NCI-H1105 treated with DMSO at 0.1 percent for 48 hours (cell line): ENCODE results near the gene COQ8A.
"Not testable (repeated sequence)": the region's sequence is repeated elsewhere in the genome, so short reads cannot be mapped to it uniquely, and the experiment has no call there.

Experiments
- DNase-seq: peaks from one replicate; lab custom pipeline; 2025; lab: John Stamatoyannopoulos, UW

The COQ8A gene

DNA sequence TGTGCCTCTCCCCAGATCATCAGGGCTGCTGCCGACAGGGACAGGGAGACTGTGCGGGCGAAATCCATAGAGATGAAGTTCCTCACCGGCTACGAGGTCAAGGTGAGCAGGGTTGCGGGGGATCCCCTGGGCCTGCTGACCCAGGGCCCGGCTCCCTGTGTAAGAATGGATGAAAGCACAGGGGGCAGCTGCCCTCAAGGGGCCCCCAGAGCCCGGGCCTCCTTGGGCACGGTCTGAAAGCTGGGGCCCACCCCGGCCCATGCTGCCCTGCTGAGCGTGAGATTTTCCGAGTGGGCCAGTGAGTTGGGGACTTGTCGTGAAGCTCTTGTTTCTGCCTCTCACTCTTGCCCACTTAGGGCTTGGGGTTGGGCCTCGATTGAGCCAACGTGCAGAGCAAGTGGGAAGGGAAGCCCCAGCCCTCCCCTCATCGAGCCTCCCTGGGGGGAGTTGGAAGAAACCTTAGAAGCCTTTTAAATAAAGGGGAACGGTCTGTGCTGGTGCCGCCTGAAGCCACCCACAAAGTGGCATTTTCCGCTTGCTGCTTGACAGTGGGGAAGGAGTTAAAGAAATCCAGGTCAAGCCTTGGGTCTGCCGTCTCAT, 45.2 kb downstream of the COQ8A start:
- DNase-seq = no peak

DNA sequence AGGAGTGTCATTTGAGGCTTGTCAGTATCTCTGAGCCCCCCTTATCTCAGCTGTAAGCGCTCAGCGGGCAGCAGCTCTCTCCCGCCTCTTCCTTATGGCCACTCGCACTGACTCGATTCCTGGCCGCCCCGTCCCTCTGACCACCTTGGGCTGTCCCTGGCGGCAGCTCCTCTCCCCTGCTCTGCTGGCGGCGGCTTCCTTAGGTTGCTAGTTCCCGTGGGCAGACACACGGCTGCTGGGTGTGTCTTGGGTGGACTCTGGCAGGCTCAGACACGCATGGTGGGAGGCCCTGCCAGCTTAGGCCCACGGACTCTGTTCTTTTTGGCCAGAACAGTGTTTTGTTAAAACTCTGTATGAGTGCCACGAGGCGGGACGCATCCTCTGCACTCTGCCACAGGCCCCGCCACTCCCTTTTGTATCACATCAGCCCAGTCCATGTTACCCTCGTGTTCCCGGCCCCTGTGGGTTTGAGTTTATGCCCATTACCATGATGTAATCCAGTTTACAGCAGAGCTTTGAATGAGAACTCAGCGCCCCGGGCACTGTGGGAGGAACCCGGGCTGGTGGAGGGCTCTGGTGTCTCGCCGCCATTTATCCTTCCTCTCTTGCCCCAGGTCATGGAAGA, 45.9 kb downstream of the COQ8A start:
- DNase-seq = no peak

DNA sequence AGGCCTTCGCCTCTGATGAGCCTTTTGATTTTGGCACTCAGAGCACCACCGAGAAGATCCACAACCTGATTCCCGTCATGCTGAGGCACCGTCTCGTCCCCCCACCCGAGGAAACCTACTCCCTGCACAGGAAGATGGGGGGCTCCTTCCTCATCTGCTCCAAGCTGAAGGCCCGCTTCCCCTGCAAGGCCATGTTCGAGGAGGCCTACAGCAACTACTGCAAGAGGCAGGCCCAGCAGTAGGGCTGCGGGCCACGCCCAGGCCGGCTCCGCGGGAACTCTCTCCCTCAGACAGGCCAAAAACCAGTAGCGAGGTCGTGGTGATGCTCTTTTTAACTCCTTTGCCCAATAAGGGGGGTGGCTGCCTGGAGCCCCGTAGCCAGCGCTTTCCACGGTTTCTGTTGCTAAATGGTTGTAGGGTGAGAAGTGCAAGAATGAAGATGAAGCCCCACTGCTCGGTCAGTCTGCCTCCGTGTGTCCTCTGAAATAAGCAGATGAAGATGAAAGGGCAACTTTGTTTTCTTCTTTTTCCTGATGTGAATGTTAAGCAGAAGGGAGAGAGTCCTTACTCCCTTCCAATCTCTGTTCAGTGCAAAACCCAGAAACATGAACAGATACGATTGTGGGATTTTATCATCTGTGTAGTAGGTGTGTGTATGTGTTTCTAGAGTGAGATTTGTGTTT, 46.5 kb downstream of the COQ8A start:
- no peak for DNase-seq

DNA sequence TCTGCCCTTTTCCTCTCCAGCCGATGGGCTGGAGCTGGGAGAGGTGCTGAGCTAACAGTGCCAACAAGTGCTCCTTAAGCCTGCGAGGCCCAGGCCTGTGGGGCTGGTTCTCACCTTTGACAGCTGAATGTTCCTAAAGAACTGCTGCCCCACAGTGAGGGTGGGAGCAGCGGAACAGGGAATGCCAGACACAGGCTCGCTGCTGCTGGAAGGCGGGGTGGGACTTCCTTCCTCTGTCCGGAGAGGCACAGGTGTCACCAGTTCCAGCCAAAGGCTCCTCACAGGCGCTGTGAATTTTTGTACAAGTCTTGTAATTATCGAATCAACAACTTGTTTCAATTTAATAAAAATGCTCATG, 47.1 kb downstream of the COQ8A start:
- DNase-seq = no peak

DNA sequence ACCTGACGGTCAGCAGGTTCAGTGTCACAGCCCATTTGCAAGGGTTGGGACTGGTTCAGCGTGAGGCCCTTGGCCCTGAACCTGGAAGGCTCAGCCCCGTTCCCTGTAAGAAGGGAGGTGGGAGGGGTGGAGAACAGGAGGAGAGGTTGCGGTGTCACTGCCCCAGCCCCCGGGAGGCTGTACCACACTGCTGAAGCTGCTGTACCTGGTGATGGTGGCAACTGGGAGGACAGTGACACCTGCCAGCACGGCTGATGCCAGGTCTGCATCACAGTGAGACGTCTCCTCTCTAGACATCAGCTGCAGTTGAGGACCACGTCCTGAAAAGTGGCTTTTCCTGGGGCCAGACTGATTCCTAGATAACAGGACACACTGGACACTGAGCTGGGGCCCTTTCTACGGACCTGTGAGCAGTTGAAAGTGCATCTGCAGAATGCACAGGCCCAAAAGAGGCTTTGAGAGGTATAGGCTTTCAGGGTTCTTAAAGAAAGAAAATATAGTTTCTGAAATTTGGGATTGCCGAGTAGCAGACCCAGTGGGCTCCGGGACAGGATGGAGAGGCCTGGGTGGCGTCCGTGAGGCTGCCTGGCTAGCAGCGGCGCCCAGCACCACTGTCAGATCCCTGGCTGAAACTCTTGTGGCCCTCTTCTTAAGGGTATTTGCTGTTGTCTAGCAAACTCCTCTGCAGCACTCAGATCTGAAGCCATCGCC, 47.7 kb downstream of the COQ8A start:
- no peak for DNase-seq

DNA sequence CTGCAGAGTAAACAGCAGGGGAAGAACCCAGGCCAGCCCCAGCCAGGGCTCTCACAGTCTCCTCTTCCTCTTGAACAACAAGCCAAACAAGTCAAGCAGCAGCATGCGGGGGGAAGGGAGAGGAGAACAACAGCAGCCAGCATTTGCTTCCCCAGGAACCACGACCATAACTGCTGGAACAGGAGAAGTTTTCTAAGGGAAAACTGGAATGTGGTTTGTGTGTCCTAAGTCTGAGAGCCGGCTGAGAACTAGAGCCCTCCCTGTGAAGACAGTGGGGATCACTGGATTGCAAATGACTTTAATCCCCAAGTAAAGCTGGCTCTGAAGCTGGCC, 48.2 kb downstream of the COQ8A start:
- no peak for DNase-seq

DNA sequence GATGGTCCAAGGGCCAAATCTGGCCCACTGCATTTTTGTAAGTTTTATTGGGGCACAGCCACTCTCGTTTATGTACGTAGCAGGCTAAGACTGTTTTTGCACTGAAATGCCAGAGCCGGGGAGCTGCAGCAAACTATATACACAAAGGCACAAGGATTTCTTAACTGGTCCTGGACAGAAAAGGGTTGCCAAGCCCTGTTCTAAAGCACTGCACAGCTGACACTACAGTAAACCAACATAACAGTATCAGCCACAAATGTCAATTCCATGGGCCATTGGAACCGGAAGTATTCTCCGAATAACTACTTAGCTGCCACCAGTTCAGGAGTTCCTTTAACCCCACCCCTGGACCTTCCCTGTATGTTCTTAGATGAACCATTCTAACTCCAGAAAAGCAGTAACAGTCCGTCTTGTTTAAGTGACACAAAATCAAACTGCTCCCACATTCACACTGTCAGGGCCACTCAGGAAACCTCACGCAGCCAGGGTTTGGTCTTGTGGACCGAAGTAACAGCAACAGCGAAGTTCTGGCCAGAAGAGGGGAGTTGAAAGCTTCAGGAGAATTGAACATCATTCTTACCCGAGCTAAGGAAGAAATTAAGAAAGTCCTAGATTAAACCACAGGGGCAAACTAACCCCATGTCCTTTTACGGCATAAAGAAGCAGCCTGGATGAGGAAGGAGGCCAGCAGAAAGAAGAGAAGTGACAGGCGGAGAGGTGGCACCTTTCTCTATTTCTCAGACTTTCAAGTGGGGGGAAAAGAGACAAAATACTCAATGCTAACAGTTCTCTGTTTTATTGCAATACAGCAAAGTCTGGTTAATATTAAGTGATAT, 49.2 kb downstream of the COQ8A start:
- no peak for DNase-seq

DNA sequence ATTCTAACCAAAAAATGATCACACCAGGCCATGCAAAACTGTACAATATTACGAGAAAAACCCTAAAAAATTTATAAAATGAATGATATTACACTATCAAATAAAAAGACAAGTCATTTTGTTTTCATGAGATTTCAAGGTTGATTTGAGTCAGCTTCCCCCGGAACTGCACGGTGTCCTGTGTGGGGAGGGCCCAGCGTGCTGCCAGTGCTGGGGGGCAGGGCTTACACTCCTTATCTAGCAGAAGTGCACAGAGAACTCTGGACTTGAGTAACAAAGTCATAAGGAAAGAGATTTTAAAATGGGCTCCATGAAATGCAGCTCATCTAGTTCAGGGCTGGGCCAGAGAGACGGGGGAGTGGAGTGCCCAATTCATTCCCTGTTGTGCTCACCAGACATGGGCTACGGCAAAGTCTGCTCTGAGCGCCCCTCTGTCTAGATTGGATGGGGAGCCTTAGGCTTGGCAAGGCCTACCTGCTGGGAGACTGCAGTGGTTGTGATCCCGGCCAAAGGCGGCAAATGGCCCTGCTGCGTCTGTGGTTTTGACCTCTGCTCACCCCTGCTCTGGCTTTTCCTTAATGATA, 50.1 kb downstream of the COQ8A start:
- DNase-seq = no peak

DNA sequence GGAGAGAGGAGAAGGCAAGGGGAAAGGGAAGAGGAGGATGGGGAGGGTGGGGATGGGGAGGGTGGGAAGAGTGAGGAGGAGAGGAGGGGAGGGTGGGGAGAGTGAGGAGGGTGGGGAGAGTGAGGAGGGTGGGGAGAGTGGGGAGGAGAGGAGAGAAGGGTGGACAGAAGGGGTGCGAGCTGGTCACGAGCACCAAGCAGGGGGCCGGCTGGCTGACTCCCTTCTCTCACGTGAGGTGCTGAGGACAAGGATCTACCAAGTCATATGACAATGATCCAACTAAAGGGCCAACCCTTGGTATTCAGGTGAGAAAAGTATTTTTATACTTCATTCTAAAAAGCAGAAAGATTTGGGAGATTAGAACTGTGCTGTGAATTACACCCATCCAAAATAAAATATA, 51.8 kb downstream of the COQ8A start:
- DNase-seq = no peak

DNA sequence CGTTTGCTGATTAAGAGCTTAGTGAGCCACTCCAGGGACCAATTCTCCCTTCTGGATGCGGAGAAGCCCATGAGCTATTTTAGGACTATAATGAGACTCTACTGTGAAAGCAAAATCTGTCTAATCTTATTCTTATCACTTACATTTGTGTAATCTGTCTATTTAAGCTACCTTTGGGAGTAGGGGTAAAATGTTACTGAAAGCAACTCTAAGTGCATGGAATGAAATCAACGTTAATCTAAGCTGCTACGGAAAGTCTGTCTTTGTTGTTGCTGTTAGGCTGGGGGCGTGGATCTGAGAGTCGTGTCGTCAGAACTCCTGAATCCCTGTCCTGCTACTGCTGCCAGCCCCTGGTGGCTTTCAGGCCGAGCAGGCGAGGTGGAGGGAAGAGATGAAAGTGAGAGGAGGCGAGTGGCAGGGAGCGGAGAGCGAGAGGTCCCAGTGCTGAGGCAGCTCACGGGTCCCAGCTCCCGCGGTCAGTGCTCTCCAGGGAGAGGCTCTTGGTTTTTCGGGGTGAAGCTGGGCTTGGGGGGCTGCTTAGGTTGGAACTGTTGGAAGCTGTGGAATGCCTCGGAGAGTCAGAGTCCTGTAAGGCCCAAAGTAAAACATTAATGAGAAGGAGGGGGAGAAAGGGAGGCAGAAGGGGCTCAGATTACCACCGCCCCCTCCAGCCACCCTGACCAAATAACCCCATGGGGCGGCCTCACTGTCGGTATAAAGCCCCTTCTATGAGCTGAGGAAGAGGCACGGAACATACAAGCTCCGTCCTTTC, 53.9 kb downstream of the COQ8A start:
- DNase-seq = no peak

DNA sequence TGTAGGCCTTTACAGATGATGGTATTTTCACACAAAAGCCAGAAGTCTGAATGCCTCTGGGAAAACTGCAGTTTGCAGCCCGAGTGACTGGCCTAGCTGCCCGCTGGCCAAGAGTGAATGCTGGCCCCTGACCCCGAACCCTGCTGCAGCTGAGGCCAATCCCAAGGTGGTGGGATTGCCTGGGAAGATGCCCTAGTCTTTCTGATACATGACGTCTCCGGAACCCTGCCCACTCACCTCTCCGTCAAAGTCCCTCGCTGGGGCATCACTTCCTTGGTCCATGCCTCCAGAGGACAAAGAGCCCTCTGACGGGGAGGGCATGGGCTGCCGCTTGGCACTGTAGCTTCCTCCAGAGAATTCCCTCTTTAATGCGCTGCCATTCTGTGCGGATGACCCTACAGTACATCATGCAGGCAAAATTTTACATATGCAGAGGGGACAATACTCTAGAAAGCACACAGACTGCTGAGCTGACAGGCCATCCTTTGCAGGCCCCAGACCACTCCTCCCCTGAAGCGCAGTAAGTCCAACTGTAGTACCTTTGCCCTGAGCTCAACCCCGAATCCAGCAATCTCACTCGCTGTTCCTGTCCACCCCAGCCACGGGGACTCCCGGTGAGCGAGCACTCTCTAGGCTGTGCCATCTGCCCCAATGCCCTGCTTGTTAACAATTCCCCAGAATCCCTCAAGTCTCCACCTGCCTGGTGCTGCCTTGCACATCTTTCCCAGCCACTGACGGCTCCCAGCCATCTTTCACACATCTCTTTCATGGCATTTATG, 54.7 kb downstream of the COQ8A start:
- DNase-seq = no peak

DNA sequence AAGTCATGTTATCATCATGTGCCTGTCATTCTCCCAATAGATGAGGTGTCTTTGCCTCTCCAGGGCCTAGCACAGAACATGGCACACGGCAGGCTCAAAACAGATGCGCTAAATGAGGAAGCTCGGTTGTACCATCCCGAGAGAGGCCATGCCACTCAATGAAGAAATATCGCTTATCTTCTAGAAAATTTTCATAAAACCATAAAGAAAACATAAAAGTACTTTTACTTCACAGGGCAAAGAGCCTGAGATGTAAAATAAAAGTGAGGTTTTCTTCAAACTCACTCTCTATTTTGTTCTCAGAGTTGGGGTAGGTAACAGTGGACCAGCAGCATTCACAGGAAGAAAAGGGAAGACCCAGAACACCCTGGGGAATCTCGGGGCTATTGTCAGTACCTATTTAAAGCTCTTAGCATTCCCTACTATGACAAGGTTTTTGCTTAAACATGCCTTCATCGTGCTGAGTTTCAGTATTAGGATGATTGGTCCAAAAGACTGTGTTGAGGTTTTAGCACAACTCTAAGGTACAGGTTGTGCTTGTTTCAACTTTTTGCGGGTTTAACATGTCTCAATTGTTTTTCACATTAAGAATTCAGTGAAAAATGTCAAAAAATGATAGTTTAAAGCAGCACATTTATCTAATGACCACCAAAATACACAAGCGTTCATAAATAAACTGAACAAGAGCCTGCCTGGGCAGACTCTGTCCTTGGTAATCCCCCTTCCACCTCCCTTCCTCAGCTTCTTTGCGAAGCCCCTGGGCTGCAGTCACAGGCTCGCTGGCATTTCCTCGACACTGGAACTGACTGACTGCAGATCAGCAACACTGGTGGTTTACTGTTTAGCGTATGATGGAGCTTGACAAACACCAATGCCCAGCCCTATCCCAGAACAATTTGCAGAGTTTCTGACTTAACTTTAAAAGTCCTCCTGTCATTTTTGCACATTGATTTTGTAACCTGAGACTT, 55.6 kb downstream of the COQ8A start:
- DNase-seq = no peak

DNA sequence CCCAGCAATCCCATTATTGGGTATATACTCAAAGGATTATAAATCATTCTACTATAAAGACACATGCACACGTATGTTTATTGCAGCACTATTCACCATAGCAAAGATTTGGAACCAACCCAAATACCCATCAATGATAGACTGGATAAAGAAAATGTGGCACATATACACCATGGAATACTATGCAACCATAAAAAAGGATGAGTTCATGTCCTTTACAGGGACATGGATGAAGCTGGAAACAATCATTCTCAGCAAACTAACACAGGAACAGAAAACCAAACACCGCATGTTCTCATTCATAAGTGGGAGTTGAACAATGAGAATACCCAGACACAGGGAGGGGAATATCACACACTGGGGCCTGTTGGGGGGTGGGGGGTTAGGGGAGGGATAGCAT, 59.5 kb downstream of the COQ8A start:
- not testable (repeated sequence) for DNase-seq

DNA sequence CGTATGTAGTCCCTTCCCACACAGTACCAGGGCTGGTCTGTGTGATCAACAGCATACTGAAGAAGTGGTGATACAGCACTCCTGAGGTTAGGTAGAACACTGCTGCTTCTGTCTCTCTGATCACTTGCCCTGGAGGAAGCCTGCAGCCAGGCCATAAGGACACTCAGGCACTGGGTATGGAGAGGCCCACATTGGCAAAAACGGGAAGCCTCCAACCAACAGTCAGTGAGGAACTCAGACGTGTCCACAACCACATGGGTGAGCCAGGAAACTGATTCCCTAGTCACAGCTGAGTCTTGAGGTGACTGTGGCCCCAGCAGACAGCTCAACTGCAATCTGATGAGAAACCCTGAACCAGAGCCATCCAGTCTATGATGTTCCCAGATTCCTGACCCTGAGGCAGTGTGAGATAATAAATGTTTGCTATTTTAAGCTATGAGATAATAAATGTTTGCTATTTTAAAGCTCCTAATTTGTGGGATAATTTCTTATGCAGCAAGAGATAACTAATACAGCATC, 62.5 kb downstream of the COQ8A start:
- DNase-seq = no peak

DNA sequence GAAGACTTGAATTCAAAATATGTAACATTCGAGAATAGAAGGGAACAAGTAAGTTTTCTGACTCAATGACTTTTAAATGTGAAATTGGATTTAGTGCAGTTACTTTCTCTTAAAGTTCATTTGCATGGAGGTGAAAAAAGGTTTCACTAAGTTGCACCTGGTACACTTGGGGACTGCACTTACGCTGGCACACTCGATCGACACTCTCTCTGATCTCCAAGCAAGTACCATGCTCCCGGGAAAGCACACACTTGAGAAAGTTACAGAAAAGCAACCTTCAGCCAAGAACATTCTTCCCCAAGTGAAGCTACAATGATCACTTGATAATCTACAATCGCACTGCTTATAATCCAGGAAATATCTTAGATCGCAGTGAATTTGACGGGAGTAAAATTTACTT, 63.1 kb downstream of the COQ8A start:
- DNase-seq = no peak

DNA sequence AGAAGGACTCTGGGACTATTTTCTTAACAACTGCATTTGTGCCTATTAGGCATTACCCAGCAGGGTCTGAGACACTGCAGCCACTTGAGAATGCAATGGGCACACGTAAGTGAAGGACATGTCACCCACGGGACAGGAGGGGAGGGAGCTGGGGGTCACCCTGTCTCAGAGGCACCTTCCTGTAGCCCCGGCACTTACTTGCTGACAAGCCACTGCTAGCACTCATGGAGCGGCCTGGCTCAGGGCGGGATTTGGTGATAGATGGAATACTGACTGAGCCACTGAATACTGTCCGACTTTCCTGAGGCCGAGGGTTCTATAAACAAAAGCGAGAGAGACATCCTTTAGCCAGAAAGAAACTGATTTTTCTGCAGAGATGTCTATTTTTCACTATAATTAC, 64.7 kb downstream of the COQ8A start:
- no peak for DNase-seq

DNA sequence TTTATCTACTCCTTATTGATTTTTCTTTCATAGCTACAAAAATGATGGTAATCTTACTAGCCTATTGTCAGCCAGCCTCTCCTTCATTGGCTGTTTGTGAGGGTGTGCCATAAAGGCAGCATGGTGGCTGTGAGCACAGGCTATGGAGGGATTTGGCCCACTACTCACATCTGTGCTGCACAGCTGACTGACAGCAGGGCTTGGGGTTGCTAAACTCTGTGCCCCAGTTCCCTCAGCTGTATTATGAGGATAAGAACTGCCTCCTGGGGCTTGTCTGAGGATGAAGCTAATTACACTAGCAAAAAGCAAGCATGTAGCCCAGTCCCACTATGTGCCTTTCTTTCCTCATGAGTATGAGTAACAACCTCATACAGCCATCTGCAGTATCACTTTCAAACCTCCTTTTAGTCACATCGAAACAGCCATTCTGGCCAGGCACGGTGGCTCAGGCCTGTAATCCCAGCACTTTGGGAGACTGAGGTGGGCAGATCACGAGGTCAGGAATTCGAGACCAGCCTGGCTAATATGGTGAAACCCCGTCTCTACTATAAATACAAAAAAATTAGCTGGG, 66.2 kb downstream of the COQ8A start:
- no peak for DNase-seq

DNA sequence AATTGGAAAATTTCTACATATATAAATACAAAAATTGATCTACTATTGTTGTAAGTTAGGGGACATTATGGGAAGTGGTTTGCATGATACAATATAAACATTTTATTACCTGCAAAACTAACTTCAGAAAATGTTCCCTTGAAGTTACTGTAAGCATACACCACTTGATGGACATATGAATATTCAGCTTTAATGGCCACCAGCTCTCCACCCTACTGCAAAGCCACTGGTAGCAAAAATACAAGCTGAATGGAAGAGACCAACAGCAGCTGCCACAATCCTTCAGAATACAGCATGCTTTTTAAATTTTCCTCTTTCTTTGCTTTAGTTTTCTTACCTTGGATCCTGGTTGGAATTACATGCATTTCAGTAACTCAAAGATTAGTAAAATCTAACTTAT, 69.8 kb downstream of the COQ8A start:
- DNase-seq = no peak

DNA sequence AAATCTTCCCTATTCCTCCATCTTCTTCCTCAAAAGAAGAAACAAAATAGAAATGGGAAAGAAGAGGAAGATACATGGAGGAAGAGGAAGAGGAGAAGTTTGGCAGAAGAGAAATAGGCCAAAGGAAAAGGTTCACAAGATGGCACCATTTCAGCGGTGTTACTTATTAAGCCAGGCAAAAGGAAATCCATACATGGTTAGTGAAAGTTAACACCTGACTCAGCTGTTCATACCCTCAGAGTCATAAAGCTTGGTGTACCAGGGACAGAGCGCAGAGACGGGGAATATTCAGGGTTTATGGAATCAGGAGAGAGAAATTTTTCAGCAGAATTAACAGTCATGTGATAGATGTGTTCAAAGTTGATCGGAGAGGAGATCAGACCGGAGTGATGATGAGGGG, 70.6 kb downstream of the COQ8A start:
- no peak for DNase-seq
